Measurements from ENCODE around the gene CXCL17. TPM values are rescaled to one million over a fixed set of nuclear protein-coding genes. Genes with fewer than 3 reads are reported as not detected.
"Not testable (repeated sequence)": the region's sequence is repeated elsewhere in the genome, so short reads cannot be mapped to it uniquely, and the experiment has no call there.

Gene CXCL17
- total RNA-seq, 2 experiments from 2014 or later = not detected

- CTCF ChIA-PET (ENCODE audit: unreplicated experiment) = no interaction called here
- no peak for TF ChIP-seq EZH2phosphoT487 (IDR thresholded peaks at IDR 0.05; ENCODE audit: borderline replicate concordance, low read depth, low read length)
- TF ChIP-seq CTCF (conservative IDR thresholded peaks at IDR 0.05; ENCODE audit: low read length) = no peak
- intact Hi-C loops (cut with micrococcal nuclease; ENCODE audit: unreplicated experiment) = no loop called here
- BruUV-seq (replicated peaks) = no TSS peak
- no peak overlapping the region for H3K4me3 ChIP-seq (ENCODE audit: low read depth, low read length, poor library complexity, severe bottlenecking)
- no peak for DNase-seq (ENCODE audit: low spot score)
- no peaks in the 10 kb centered on the region for H3K9me3 ChIP-seq (ENCODE audit: low read length)
- H3K9me2 ChIP-seq (ENCODE audit: insufficient read depth, low read length) = no peaks in the 10 kb centered on the region
- H3K27ac ChIP-seq (ENCODE audit: low read depth, low read length, poor library complexity, severe bottlenecking) = no peak overlapping the region
- H4K20me1 ChIP-seq (ENCODE audit: insufficient read depth, low read length) = no peaks in the 10 kb centered on the region
- H3K4me1 ChIP-seq (ENCODE audit: insufficient read depth, low read length, poor library complexity, severe bottlenecking) = peaks cover 26% of the 10 kb centered on the region
- H2AFZ ChIP-seq (ENCODE audit: low read length) = no peak overlapping the region
- H3K4me2 ChIP-seq (ENCODE audit: low read length) = peak overlapping the region; percentile 20
- H3K79me2 ChIP-seq (ENCODE audit: insufficient read depth, low read depth, low read length) = no peaks in the 10 kb centered on the region
- H3K36me3 ChIP-seq (ENCODE audit: insufficient read depth, low read length) = no peaks in the 10 kb centered on the region
- POLR2A ChIA-PET = no interaction called here
Observed at GRCh38 chr19:42452590-42452989, 9.8 kb upstream of the CXCL17 start.

- peaks cover 22% of the 10 kb centered on the region for H3K4me1 ChIP-seq (ENCODE audit: insufficient read depth, low read length, poor library complexity, severe bottlenecking)
- no peaks in the 10 kb centered on the region for H3K9me2 ChIP-seq (ENCODE audit: insufficient read depth, low read length)
- no peaks in the 10 kb centered on the region for H4K20me1 ChIP-seq (ENCODE audit: insufficient read depth, low read length)
- H3K79me2 ChIP-seq (ENCODE audit: insufficient read depth, low read depth, low read length) = no peaks in the 10 kb centered on the region
- intact Hi-C loops (cut with micrococcal nuclease; ENCODE audit: unreplicated experiment) = loop anchor here (1.0 kb wide), 2 partner anchors 15 to 79 kb away; no protein-coding TSS in a partner anchor
- peak overlapping the region; percentile 59; the same call in 1 of the 2 replicates for H2AFZ ChIP-seq (ENCODE audit: low read length)
- peak; percentile 90 for DNase-seq (ENCODE audit: low spot score)
- no peaks in the 10 kb centered on the region for H3K9me3 ChIP-seq (ENCODE audit: low read length)
- no peak overlapping the region for H3K27ac ChIP-seq (ENCODE audit: low read depth, low read length, poor library complexity, severe bottlenecking)
- peak; percentile 96 for TF ChIP-seq CTCF (conservative IDR thresholded peaks at IDR 0.05; ENCODE audit: low read length)
- no peak for TF ChIP-seq EZH2phosphoT487 (IDR thresholded peaks at IDR 0.05; ENCODE audit: borderline replicate concordance, low read depth, low read length)
- BruUV-seq (replicated peaks) = no TSS peak
- ChIA-PET CTCF (ENCODE audit: unreplicated experiment) (interaction anchor here (0.7 to 2.4 kb wide), 3 partner anchors 12 to 85 kb away, joined by 3 to 16 read pairs (median 3); partner anchors contain the start of gene CEACAM1), POLR2A (interaction anchor here (0.6 to 1.4 kb wide), 3 partner anchors 52 to 78 kb away, joined by 4 read pairs; partner anchors contain the start of gene CEACAM1)
- H3K4me2 ChIP-seq (ENCODE audit: low read length) = peak overlapping the region; percentile 34; the same call in 1 of the 2 replicates
- H3K36me3 ChIP-seq (ENCODE audit: insufficient read depth, low read length) = no peaks in the 10 kb centered on the region
- H3K4me3 ChIP-seq (ENCODE audit: low read depth, low read length, poor library complexity, severe bottlenecking) = no peak overlapping the region
Observed at GRCh38 chr19:42450314-42450934, 7.7 kb upstream of the CXCL17 start.

- H3K36me3 ChIP-seq (ENCODE audit: insufficient read depth, low read length); H3K4me2 ChIP-seq (ENCODE audit: low read length); H2AFZ ChIP-seq (ENCODE audit: low read length); H3K27ac ChIP-seq (ENCODE audit: low read depth, low read length, poor library complexity, severe bottlenecking); H3K79me2 ChIP-seq (ENCODE audit: insufficient read depth, low read depth, low read length); H3K9me3 ChIP-seq (ENCODE audit: low read length); CTCF ChIA-PET (ENCODE audit: unreplicated experiment); H3K9me2 ChIP-seq (ENCODE audit: insufficient read depth, low read length); POLR2A ChIA-PET; H4K20me1 ChIP-seq (ENCODE audit: insufficient read depth, low read length); DNase-seq (ENCODE audit: low spot score); H3K4me3 ChIP-seq (ENCODE audit: low read depth, low read length, poor library complexity, severe bottlenecking); BruUV-seq (replicated peaks); intact Hi-C loops (cut with micrococcal nuclease; ENCODE audit: unreplicated experiment): not testable (repeated sequence)
- peaks cover 22% of the 10 kb centered on the region for H3K4me1 ChIP-seq (ENCODE audit: insufficient read depth, low read length, poor library complexity, severe bottlenecking)
Observed at GRCh38 chr19:42448306-42448705, 5.6 kb upstream of the CXCL17 start.
